Left renal pelvis (tissue), 4 donors: Measurements from ENCODE around the gene ANKRD28. TPM values are rescaled to one million over a fixed set of nuclear protein-coding genes. Genes with fewer than 3 reads are reported as not detected.
"Not testable (repeated sequence)": the region's sequence is repeated elsewhere in the genome, so short reads cannot be mapped to it uniquely, and the experiment has no call there.

ENCODE experiments used
- DNase-seq, 4 donors: peaks; one replicate each; pipeline ENCODE4 v3.0.0-alpha.2; 2013; ENCODE audit warnings: low read depth in 4 of 4, low spot score in 3 of 4
- polyA plus RNA-seq, 4 donors: library from polyadenylated mRNA; unstranded; fragments of 120-200 nt; gene quantifications; one replicate each; pipeline ENCODE4 v1.2.1, GENCODE V29; 2013; ENCODE audit not compliant: insufficient read length in 4 of 4

ANKRD28 gene
- polyA plus RNA-seq, 4 donors: 24.0 to 47.3 (median 44.3) TPM

DNA sequence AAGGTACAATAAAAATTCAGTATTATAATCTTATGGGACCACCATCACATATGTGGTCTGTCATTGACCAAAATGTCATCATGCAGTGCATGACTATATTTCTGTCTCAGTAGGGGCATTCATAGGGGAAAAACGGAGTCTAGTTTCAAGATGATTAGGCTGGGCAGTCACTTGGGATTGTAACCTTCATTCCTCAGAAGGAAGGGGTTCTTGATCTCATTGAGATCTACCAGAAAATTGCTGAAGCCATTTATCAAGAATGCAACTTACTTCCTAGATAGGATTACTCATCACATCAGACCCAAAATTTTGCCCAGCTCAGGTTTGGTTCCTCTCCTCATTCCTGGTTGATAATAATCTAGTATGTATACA, 158.9 kb downstream of the ANKRD28 start:
- no peak for DNase-seq

GRCh38 chr3:15638193-15638890, 159.4 kb downstream of the ANKRD28 start:
- DNase-seq: no peak

DNA sequence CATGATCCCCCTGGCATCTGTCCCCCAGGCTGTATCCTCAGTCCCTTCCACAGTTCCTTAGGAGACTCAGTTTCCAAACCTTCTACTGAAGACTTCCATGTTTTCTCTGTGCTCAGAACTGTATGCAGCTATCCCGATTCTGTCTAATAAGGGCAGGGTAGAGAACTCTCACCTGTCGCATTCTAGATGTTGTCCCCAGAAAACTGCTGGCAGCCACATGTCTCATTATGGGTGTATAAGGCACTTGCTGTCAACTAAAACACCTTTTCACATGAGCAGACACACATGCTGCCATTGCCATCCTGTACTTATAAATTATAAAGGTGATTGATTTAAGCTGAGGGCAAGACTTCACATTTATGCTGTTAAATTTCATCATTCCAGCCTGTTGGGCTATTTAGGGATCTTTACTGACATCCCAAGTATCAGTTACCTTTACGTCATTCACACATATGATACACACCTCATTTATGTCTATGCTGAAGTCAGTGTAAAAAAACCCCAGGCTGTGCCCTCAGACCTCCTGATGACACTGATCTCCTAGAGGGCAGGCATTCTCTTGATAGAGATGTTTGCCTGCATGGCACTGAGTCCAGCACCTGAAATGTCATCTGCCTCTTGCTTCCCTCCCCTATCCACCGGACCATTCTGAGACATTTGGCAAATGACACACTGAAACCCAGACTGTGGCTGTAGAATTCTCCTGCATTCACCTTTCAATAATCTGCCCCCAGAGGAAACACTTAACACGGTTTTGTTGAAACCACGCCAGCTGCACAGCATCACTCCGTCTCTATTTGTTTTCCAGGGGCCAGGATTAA, 160.4 kb downstream of the ANKRD28 start:
- no peak for DNase-seq

DNA sequence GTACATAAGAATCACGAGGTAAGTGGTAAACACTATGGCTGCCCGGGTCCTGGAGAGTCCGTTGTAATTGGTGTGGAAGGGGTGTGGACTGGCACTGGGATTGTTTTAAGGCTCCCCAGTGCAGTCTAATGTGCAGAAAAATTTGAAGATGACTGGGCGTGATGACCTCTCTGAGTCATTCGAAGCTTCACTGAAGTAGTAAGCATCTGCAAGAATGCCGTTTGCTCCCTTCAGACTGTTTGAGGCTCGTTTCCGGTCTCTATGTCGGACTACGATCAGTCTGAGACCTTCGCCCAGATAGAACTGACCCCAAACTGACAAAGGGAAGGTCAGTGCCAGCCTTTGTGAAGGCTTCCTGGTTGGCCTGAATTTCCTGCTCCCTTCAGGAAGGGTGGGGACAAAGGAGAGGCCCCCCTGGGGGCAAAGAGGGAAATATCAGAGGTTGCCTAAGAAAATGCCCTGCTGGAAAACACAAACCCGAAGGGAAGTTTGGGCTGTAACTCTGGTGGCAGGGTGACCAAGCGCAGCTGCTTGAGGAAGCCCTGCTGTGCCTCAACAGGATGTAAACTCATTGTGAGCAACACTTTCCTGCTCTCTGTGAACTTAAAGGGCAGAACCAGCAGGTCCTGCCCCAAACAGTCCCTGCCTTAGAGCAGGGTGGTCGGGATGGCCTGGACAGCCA, 161.6 kb downstream of the ANKRD28 start:
- no peak for DNase-seq

- peak in 2 of 4 donors; percentile 42 to 63 for DNase-seq
These were observed 162.6 kb downstream of the ANKRD28 start for GRCh38 chr3:15635121-15635661.

GRCh38 chr3:15634671-15635070, 163.1 kb downstream of the ANKRD28 start:
- no peak for DNase-seq

DNA sequence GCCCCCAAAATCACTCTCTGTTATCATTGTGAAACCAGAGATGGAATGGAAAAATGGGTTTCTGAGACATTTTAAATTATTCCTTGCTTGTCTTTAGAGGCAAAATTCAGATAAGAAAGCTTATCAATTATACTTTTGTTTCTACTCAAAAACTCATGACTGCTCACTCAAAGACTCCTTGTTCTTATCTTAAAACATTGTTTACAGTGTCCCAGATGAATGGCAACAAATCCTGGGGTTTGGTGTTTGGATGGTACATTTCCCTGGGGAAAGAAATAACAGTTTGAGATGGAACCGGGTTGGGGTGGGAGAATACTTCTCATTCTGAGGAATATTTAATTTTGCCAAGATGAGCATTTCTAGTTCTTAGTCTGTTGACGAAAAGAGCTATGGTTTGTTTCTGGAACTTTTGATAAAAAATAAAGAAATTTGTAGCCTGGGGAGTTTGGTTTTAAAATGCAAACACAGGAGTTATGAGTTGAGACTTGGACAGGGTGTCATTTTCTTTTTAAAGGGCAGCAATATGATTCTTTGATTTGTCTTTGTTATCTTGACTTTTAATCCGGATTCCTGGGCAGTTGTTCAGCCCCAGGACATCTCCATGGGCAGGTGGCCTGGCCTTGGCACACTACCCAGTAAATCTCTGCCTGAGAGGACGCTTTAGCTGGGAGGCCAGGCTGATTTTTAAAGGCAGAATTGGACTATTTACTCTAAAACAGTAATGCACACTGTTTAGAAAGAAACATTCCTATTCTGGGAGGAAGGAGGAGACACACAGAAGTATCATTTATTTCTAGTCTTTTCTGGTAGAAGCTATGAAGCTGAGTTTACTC, 163.8 kb downstream of the ANKRD28 start:
- no peak for DNase-seq

GRCh38 chr3:15633159-15633558, 164.6 kb downstream of the ANKRD28 start:
- DNase-seq: no peak

- no peak for DNase-seq
These were observed 165.6 kb downstream of the ANKRD28 start for GRCh38 chr3:15632212-15632580.

DNA sequence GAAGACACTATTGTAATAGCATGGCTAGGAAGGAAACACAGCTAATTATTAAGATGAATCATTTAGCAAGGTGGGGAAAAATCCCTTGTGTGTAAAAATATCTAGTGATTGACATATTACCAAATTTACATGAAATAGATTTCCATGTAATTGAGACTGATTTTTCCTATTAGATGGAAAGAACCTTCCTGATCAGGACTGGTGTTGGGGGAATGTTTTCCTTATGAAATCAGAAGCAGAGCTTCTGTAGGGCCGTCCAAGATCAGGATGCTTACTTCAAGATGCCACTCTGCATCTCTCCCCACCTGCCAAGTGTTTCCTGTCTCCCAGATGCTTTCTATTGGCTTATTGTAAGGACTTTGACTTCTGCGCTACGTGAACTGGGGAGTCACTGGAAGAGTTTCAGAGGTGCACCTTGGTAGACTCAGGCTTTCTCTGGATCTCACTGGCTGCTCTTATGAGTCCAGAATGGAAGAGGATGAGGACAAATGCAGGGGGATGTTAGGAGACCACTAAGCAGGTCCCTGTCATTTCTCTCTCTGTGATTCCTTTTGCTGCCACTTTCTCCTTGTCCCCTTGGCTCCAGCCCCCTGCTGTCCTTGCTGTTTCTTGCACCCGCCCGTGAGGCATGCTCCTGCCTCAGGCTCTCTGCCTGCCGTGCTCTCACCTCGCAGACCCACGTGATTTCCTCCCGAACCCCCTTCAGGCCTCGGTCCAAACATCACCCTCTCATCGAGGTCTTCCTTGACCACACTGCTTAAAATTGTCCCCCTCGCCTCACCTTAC, 166.2 kb downstream of the ANKRD28 start:
- DNase-seq: no peak

DNA sequence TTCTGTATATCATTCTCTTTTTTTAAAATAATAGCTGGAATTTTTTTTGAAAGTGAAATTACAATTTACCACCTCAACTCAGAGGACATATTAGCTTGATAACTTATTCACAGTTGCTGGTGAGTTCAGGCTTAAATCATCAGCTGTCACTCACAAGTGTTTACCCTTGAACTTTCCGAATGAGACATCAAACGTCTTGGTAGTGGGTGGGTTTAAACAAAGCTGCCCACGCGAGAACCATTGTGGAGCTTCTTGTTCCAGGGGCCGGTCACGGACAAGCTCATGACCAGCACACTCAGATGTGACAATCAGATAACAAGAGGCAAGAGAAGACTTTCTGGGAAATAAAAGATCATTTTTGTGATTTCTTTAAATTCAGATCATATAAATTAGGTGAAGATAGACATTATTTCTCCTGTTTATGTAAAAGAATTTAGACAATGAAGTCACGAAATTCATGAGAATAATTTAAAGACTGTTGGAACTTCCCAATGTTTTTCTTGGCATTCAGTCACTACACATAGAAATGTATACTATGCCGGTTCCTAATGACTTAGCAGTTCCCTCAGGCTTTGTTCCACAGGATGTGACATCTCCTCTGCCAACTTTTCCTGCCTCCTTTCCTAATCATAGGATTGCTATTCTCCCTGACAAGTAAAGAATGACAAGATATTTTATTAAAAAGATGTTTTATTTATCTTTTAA, 167.0 kb downstream of the ANKRD28 start:
- DNase-seq: peak in 2 of 4 donors; percentile 38 to 44

- no peak for DNase-seq
These were observed 167.8 kb downstream of the ANKRD28 start for GRCh38 chr3:15629860-15630597.

- no peak for DNase-seq
These were observed 168.8 kb downstream of the ANKRD28 start for GRCh38 chr3:15628967-15629366.

DNA sequence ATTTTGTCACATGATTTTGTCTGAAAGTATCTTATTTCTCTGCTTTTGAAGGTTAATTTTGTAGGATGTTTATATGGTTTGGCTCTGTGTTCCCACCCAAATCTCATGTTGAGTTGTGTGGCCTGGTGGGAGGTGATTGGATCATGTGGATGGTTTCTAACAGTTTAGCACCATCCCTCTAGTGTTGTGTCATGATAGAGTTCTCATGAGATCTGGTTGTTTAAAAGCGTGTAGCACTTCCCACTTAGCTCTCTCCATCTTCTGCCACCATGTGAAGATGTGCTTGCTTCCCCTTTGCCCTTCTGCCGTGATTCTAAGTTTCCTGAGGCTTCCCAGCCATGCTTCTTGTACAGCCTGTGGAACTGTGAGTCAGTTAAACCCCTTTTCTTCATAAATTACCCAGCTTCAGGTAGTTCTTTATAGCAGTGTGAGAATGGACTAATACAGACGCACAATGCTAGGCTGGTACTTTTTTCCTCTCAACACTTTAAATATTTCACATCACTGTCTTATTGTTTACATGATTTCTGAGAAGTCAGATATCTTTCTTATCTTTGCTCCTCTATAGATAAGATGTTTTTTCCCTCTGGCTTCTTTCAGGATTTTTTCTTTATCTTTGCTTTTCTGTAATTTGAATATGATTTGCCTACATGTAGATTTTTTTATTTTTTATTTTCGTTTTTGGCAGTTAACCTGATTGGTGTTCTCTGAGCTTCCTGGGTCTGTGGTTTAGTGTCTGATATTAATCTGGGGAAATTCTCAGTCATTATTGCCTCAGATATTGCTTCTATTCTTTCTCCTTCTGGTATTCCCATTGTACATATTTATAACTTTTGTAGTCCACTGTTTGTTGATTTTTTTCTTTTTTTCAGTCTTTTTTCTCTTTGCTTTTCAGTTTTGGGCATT, 174.0 kb downstream of the ANKRD28 start:
- DNase-seq: no peak

- not testable (repeated sequence) for DNase-seq
These were observed 177.9 kb downstream of the ANKRD28 start for GRCh38 chr3:15619659-15620464.
